Measurements from ENCODE around the gene RASSF8. TPM values are rescaled to one million over a fixed set of nuclear protein-coding genes. Genes with fewer than 3 reads are reported as not detected.

RASSF8 gene
- total RNA-seq, 2 donors from 2014 or later, result 1.3 to 12.8 TPM

DNA sequence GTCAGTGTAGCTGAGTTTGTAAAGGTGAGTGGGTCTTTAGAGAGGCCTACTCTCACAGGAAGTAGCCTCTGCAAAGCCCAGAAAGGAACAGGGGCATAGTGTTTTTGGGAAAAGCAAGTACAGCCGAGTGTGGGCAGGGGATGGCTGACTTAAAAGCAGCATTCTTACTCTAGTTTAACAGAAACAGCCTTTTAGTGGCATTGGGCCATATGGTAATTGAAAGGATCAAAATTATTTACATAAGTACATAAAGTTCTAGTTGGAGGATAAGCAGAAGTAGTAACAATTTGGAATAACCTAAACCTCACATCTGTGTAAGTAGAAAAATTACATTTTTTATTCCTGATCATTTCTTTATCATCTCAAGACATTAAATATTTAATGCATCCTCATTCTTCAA, 49.1 kb downstream of the RASSF8 start:
- peaks cover 0 to 4% of the 10 kb centered on the region in 2 donors for H3K36me3 Mint-ChIP-seq (ENCODE audit: insufficient read depth in 2 of 2)
- H3K27me3 Mint-ChIP-seq (ENCODE audit: low read depth), result no peaks in the 10 kb centered on the region
- ATAC-seq (replicated peaks in 1 of 2) (no peak), DNase-seq (no peak)
- peaks cover 4% of the 10 kb centered on the region in 2 donors for H3K9me3 Mint-ChIP-seq
- no peak overlapping the region for H3K27ac Mint-ChIP-seq
- H3K4me1 Mint-ChIP-seq (ENCODE audit: low read depth), result peaks cover 6% of the 10 kb centered on the region
- no peak overlapping the region for H3K4me3 Mint-ChIP-seq

DNA sequence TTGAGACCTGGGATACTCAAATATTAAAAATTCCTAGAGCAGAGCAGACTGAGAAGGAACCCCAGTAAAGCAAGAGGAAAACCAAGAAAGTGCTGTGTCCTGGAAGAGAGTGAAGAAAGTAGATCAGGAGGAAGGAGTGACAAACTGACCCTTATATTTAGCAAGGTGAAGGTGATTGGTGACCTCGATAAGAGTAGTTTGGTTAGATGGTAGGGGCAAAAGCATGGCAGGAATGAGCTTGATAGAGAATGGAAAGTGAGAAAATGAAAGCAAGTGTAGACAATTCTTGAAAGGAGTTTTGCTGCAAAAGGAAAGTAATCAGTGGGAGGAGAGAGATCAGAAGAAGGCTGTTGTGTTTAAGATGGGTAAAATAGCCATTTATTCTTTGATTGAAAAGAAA, 51.1 kb downstream of the RASSF8 start:
- Mint-ChIP-seq H3K36me3 (ENCODE audit: insufficient read depth in 2 of 2) (no peaks in the 10 kb centered on the region), H3K4me3 (no peak overlapping the region), H3K4me1 (ENCODE audit: low read depth) (peaks cover 6% of the 10 kb centered on the region), H3K27me3 (ENCODE audit: low read depth) (no peaks in the 10 kb centered on the region), H3K27ac (no peak overlapping the region), H3K9me3 (no peaks in the 10 kb centered on the region)
- DNase-seq, result no peak
- no peak for ATAC-seq (replicated peaks in 1 of 2)

GRCh38 chr12:26010293-26010821, 51.9 kb downstream of the RASSF8 start:
- ATAC-seq (replicated peaks in 1 of 2) (no peak), DNase-seq (no peak)
- no peak overlapping the region for H3K4me3 Mint-ChIP-seq
- no peaks in the 10 kb centered on the region for H3K36me3 Mint-ChIP-seq (ENCODE audit: insufficient read depth in 2 of 2)
- no peaks in the 10 kb centered on the region for H3K27me3 Mint-ChIP-seq (ENCODE audit: low read depth)
- H3K4me1 Mint-ChIP-seq (ENCODE audit: low read depth), result peaks cover 6% of the 10 kb centered on the region
- H3K27ac Mint-ChIP-seq, result no peak overlapping the region
- no peaks in the 10 kb centered on the region for H3K9me3 Mint-ChIP-seq

DNA sequence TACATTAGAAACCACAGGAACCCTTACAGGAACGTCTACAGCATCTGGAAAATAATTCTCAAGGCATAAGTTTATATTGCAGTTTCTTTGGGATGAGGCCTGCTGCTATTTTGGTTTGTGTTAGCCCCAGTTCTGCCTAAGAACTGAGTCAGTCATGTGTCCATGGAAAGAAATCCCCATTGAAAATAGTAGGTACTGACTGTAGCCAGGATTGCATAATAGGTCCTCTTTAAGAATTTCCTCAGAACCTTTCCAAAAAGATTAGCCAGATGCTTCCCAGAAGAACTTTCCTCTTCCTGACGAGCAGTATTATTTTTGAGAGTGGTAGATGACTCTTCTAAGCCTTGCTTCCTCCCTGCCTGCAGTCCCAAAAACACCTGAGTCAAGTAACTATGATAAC, 52.6 kb downstream of the RASSF8 start:
- no peaks in the 10 kb centered on the region for H3K36me3 Mint-ChIP-seq (ENCODE audit: insufficient read depth in 2 of 2)
- no peaks in the 10 kb centered on the region for H3K9me3 Mint-ChIP-seq
- no peak overlapping the region for H3K4me3 Mint-ChIP-seq
- ATAC-seq (replicated peaks in 1 of 2), result no peak
- H3K27ac Mint-ChIP-seq, result no peak overlapping the region
- peaks cover 6% of the 10 kb centered on the region for H3K4me1 Mint-ChIP-seq (ENCODE audit: low read depth)
- H3K27me3 Mint-ChIP-seq (ENCODE audit: low read depth), result no peaks in the 10 kb centered on the region
- no peak for DNase-seq

DNA sequence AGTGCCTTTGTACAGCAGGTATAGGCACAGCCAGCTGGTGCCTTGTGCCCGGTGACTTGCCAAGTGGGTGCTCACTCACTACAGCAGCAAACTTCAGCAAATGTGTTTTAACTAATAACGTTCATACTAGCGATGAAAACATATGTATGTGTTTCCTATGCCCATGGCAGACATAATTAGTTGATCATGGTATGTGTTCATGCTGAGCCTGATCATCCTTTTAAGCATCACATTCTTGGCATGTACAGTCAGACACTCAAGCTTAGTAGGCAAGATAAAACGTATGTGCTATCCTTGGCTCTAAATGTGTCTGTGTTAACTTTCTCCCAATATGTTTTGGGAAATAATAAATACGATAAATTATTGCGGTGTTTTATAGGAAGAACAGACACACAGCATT, 55.6 kb downstream of the RASSF8 start:
- peaks cover 6% of the 10 kb centered on the region for H3K4me1 Mint-ChIP-seq (ENCODE audit: low read depth)
- H3K4me3 Mint-ChIP-seq, result no peak overlapping the region
- DNase-seq, result no peak
- H3K27me3 Mint-ChIP-seq (ENCODE audit: low read depth), result no peaks in the 10 kb centered on the region
- no peak overlapping the region for H3K27ac Mint-ChIP-seq
- ATAC-seq (replicated peaks in 1 of 2), result no peak
- H3K36me3 Mint-ChIP-seq (ENCODE audit: insufficient read depth in 2 of 2), result no peaks in the 10 kb centered on the region
- no peaks in the 10 kb centered on the region for H3K9me3 Mint-ChIP-seq

GRCh38 chr12:26016516-26016915, 58.0 kb downstream of the RASSF8 start:
- no peaks in the 10 kb centered on the region for H3K4me1 Mint-ChIP-seq (ENCODE audit: low read depth)
- no peak overlapping the region for H3K27ac Mint-ChIP-seq
- no peaks in the 10 kb centered on the region for H3K36me3 Mint-ChIP-seq (ENCODE audit: insufficient read depth in 2 of 2)
- DNase-seq (no peak), ATAC-seq (replicated peaks in 1 of 2) (no peak)
- no peaks in the 10 kb centered on the region for H3K27me3 Mint-ChIP-seq (ENCODE audit: low read depth)
- no peak overlapping the region for H3K4me3 Mint-ChIP-seq
- no peaks in the 10 kb centered on the region for H3K9me3 Mint-ChIP-seq

DNA sequence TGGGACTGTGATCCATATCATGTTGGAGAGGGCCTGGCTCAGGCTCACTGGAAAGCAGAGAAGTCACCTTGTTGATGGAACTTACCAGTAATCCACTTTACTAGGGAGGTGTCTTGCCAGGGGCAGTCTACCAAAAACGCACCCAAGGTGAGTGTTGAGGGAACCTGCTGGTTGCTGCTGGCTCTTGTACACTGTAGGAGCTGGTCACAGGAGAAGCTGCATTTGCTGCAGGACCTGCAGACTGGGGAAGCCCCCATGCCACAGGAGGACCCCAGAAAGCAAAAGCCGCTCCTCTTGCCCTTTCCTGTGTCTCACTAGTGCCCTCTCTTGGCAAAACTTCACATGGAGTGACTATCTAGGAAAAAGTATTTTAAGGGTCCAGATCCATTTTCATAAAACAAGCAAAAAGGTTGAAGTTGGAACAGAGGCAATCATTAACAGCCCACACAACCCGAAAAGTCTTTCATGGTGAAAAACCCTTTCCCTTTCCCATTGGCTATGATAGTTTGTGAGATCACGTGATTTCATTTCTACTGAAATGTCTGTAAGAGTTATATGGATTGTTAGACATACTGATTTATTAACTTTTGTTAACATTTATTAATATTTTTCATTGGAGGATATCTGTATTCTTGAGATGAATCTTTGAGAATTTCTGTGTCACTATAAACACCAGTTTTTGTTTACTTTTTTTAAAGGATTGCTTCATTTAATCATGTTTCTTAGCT, 59.2 kb downstream of the RASSF8 start:
- Mint-ChIP-seq H3K4me3 (no peak overlapping the region), H3K27ac (no peak overlapping the region), H3K36me3 (ENCODE audit: insufficient read depth in 2 of 2) (no peaks in the 10 kb centered on the region), H3K9me3 (no peaks in the 10 kb centered on the region), H3K27me3 (ENCODE audit: low read depth) (no peaks in the 10 kb centered on the region), H3K4me1 (ENCODE audit: low read depth) (no peaks in the 10 kb centered on the region)
- ATAC-seq (replicated peaks in 1 of 2) (no peak), DNase-seq (peak; percentile 16 to 23)

DNA sequence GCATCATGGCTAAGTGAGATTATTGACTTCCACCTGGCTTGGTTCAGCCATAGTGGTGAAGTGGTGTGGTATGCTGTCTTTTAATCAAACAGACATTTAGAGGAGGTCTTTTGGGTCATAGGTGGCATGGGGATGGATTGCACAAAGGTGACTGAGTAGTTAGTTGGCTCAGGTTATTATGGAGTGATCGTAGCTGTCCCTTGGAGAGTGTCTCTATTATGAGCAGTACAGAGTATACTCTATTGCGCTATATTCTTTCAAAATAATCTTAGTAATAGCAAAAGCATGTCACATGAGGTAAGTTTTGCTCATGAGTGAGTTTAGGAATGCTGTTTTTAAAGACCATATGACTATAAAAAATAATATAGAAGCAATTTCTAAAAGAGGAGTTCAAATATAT, 60.4 kb downstream of the RASSF8 start:
- ATAC-seq (replicated peaks in 1 of 2) (no peak), DNase-seq (no peak)
- H3K9me3 Mint-ChIP-seq, result no peaks in the 10 kb centered on the region
- H3K27ac Mint-ChIP-seq, result no peak overlapping the region
- H3K4me1 Mint-ChIP-seq (ENCODE audit: low read depth), result no peaks in the 10 kb centered on the region
- H3K36me3 Mint-ChIP-seq (ENCODE audit: insufficient read depth in 2 of 2), result no peaks in the 10 kb centered on the region
- no peaks in the 10 kb centered on the region for H3K27me3 Mint-ChIP-seq (ENCODE audit: low read depth)
- H3K4me3 Mint-ChIP-seq, result no peak overlapping the region

GRCh38 chr12:26021534-26021933, 63.1 kb downstream of the RASSF8 start:
- Mint-ChIP-seq H3K36me3 (ENCODE audit: insufficient read depth in 2 of 2) (no peaks in the 10 kb centered on the region), H3K4me3 (no peak overlapping the region), H3K9me3 (no peaks in the 10 kb centered on the region), H3K4me1 (ENCODE audit: low read depth) (no peaks in the 10 kb centered on the region), H3K27ac (no peak overlapping the region), H3K27me3 (ENCODE audit: low read depth) (no peaks in the 10 kb centered on the region)
- no peak for DNase-seq
- no peak for ATAC-seq (replicated peaks in 1 of 2)

- no peaks in the 10 kb centered on the region for H3K4me1 Mint-ChIP-seq (ENCODE audit: low read depth)
- no peaks in the 10 kb centered on the region for H3K36me3 Mint-ChIP-seq (ENCODE audit: insufficient read depth in 2 of 2)
- no peaks in the 10 kb centered on the region for H3K9me3 Mint-ChIP-seq
- H3K27ac Mint-ChIP-seq, result no peak overlapping the region
- H3K27me3 Mint-ChIP-seq (ENCODE audit: low read depth), result no peaks in the 10 kb centered on the region
- DNase-seq, result no peak
- no peak overlapping the region for H3K4me3 Mint-ChIP-seq
- ATAC-seq (replicated peaks in 1 of 2), result no peak
Measured at GRCh38 chr12:26022043-26022442, 63.6 kb downstream of the RASSF8 start.

DNA sequence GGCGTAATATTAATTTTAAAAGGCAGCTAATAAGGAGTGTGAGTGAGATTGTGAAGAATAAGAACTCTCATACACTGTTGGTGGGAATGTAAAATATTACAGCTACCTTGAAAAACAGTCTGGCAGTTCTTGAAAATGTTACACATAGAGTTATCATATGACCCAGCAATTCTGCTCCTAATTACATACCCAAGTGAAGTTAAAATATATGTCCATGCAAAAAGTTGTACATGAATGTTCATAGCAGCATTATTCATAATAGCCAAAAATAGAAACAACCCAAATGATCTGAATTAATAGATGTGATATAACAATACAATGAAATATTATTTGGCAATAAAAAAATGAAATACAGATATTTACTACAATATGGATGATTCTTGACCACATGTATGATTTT, 68.2 kb downstream of the RASSF8 start:
- Mint-ChIP-seq H3K27me3 (ENCODE audit: low read depth) (peaks cover 6% of the 10 kb centered on the region), H3K36me3 (ENCODE audit: insufficient read depth in 2 of 2) (no peaks in the 10 kb centered on the region), H3K27ac (no peak overlapping the region), H3K4me1 (ENCODE audit: low read depth) (no peaks in the 10 kb centered on the region), H3K9me3 (no peaks in the 10 kb centered on the region), H3K4me3 (no peak overlapping the region)
- DNase-seq, result no peak
- no peak for ATAC-seq (replicated peaks in 1 of 2)

- Mint-ChIP-seq H3K4me3 (no peak overlapping the region), H3K4me1 (ENCODE audit: low read depth) (no peaks in the 10 kb centered on the region), H3K9me3 (no peaks in the 10 kb centered on the region), H3K27ac (no peak overlapping the region), H3K27me3 (ENCODE audit: low read depth) (peaks cover 6% of the 10 kb centered on the region), H3K36me3 (ENCODE audit: insufficient read depth in 2 of 2) (no peaks in the 10 kb centered on the region)
- ATAC-seq (replicated peaks in 1 of 2) (no peak), DNase-seq (no peak)
Measured at GRCh38 chr12:26027401-26027800, 68.9 kb downstream of the RASSF8 start.

GRCh38 chr12:26028953-26029735, 70.7 kb downstream of the RASSF8 start:
- no peaks in the 10 kb centered on the region for H3K9me3 Mint-ChIP-seq
- no peak overlapping the region for H3K4me3 Mint-ChIP-seq
- H3K4me1 Mint-ChIP-seq (ENCODE audit: low read depth), result no peaks in the 10 kb centered on the region
- DNase-seq (peak; percentile 19 to 24), ATAC-seq (replicated peaks in 1 of 2) (no peak)
- H3K36me3 Mint-ChIP-seq (ENCODE audit: insufficient read depth in 2 of 2), result no peaks in the 10 kb centered on the region
- H3K27me3 Mint-ChIP-seq (ENCODE audit: low read depth), result peaks cover 6% of the 10 kb centered on the region
- H3K27ac Mint-ChIP-seq, result no peak overlapping the region

DNA sequence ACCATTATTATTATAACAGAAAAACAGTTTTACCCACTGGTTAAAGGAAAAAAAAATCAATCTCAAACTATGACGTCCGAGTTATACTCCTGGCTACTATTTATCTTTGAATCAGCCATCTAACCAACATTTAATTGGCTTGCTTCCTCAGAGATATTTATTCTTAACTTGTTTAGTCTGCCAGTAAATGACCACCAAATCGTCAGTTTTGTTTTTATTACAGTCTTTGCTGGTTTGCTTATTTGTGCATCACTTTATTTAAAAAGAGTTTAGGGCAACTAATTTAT, 71.2 kb downstream of the RASSF8 start:
- ATAC-seq (replicated peaks in 1 of 2), result no peak
- Mint-ChIP-seq H3K36me3 (ENCODE audit: insufficient read depth in 2 of 2) (no peaks in the 10 kb centered on the region), H3K4me1 (ENCODE audit: low read depth) (no peaks in the 10 kb centered on the region), H3K9me3 (no peaks in the 10 kb centered on the region), H3K4me3 (no peak overlapping the region), H3K27me3 (ENCODE audit: low read depth) (peaks cover 6% of the 10 kb centered on the region), H3K27ac (no peak overlapping the region)
- no peak for DNase-seq

Data from activated T-cell treated with anti-CD3 and anti-CD28 coated beads, Interleukin-2, amount 50 U/mL, for 72 hours (primary cell).